ENCODE results near the gene ENGASE.
A peak's percentile ranks its signal among the peaks of the same experiment; 100 is the strongest.

Gene ENGASE, protein sequence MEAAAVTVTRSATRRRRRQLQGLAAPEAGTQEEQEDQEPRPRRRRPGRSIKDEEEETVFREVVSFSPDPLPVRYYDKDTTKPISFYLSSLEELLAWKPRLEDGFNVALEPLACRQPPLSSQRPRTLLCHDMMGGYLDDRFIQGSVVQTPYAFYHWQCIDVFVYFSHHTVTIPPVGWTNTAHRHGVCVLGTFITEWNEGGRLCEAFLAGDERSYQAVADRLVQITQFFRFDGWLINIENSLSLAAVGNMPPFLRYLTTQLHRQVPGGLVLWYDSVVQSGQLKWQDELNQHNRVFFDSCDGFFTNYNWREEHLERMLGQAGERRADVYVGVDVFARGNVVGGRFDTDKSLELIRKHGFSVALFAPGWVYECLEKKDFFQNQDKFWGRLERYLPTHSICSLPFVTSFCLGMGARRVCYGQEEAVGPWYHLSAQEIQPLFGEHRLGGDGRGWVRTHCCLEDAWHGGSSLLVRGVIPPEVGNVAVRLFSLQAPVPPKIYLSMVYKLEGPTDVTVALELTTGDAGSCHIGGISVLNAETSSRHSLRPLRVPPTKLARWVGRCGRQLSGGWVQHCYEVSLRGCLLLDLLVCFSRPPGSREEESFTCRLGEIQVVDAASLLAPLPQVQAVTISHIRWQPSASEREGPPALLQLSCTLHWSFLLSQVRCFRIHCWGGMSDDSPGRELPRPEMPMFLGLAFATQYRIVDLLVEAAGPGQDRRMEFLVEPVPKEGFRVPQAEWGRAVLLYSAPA

DNA sequence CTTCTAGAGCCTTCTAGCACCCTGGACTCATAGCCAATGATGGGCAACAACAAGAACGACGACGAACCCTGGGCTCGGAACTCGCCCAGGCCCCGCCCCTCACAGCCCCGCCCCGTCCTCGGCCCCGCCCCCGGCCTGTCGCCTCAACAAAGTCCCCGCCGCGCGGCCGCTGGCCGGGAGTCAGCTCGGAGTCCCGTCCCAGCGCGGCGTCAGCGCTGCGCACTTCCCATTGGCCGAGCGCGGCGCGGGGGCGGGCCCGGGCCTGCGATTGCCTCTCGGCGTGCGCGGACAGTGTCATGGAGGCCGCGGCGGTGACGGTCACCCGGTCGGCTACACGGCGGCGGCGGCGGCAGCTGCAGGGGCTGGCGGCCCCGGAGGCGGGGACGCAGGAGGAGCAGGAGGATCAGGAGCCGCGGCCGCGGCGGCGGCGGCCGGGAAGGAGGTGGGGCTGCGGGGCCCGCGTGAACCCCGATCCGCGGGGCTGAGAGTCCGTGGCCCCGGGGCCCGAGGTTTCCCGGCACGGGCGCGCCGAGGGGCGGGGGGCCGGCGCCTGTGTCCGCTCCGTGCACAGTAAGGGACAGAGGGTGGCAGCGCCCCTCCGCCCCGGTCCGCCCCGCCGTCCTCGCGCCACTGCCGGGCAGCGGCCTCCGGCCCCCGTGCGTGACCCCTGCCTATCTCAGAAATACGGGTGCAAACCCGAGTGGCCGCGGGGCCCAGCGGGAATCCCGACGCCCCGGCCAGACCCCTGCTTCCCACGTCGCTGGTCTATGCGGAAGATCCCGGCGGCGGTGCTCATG lies at the start of gene ENGASE:
Gene ENGASE (plus strand): TSS at position 176 of the 797 bp plus-strand sequence. CDS start 121 bp downstream, at position 297.
- peak within 1 kb of the TSS; percentile 72 for H3K4me3 ChIP-seq (replicated peaks; ENCODE audit: low read depth, low read length)
- DNase-seq (ENCODE audit: extremely low read depth, low read depth), result peak; percentile 33
- TF ChIP-seq CTCF (IDR thresholded peaks at IDR 0.05; ENCODE audit: low read depth, low read length, missing control alignments), result no peak

GRCh38 chr17:79024901-79025737 lies 49.5 kb upstream of the ENGASE start:
- DNase-seq (ENCODE audit: extremely low read depth, low read depth), result no peak
- TF ChIP-seq CTCF (IDR thresholded peaks at IDR 0.05; ENCODE audit: low read depth, low read length, missing control alignments), result no peak

DNA sequence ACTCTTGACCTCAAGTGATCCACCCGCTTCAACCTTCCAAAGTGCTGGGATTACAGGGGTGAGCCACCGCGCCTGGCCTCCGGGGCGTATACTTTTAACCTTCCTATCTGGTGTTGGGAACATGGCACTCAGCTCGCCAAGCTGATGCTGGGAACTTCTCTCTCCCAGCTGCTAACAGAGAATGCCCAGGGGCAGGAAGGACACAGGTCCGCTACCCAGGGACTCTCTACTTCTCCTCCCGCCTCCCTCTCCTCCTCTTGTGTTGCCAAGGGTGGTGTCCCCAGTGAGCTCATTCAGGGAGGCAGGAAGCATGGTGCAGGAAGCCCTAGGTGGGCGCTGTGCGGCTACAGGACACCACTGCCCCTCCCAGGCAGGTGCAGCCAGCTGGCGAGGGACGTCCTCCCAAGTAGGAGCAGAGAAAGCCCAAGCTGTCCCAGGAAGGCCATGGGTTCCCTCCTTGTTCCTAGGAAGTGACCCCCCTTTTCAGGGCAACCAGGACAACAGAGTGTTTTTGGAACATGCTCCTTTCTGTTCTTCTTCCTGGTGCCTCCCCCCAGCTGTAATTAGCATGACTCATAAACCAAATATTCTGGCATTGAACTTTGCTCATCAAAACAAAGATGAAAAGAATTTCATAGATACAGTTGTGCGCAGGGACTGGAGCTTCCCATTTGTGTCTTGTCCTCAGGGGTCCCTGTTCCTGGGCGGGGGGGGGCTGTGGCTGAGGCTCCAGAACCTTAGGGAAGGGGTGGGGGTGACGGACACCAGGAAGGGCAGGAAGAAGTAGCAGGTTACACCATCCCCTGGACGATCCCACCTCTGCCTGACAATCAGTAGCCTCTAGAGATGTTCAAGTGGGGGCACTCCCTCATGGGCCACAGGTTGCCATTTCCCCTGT lies 48.0 kb upstream of the ENGASE start:
- peak; percentile 72 for DNase-seq (ENCODE audit: extremely low read depth, low read depth)

More at GRCh38 chr17:79024901-79025737, 49.5 kb upstream of the ENGASE start:
- H3K4me3 ChIP-seq (replicated peaks; ENCODE audit: low read depth, low read length), result peak overlapping the region; percentile 54

DNA sequence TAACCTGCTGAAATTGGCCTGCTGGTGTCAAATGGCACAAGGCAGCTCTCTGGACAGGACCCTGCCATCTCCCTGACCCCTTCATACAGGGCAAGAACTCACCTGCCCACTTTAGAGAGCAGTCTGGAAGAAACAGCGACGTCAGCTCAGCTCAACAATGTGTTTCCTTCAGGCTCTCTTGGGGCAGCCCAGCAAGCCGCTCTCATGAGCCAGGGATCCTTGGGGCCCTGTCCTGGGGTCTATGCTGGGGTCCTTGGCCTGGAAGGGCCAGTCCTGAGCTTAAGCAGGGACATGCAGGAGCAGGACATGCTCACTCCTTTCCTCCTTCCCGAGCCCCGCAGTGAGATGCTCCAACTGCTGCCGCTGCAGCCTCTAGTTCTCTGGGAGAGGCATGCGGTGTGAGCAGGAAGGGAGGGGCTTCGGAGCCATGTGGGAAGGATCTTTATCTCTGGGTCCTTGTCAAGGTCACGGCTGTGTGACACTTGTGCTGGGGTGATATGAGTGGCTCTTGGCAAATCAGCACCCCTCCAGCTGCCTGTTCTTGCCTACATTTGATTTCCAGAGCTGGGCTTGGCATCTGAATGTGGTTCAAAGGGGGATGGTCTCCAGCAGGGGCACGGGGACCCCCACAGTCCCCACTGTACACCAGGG lies 47.2 kb upstream of the ENGASE start:
- no peak overlapping the region for H3K4me3 ChIP-seq (replicated peaks; ENCODE audit: low read depth, low read length)
- no peak for DNase-seq (ENCODE audit: extremely low read depth, low read depth)
- TF ChIP-seq CTCF (IDR thresholded peaks at IDR 0.05; ENCODE audit: low read depth, low read length, missing control alignments), result no peak

More for the DNA sequence above, 48.0 kb upstream of the ENGASE start:
- H3K4me3 ChIP-seq (replicated peaks; ENCODE audit: low read depth, low read length), result no peak overlapping the region
- TF ChIP-seq CTCF (IDR thresholded peaks at IDR 0.05; ENCODE audit: low read depth, low read length, missing control alignments), result no peak

GRCh38 chr17:79027925-79028491 lies 46.6 kb upstream of the ENGASE start:
- no peak overlapping the region for H3K4me3 ChIP-seq (replicated peaks; ENCODE audit: low read depth, low read length)
- DNase-seq (ENCODE audit: extremely low read depth, low read depth), result no peak
- TF ChIP-seq CTCF (IDR thresholded peaks at IDR 0.05; ENCODE audit: low read depth, low read length, missing control alignments), result no peak

All from HFF-Myc (cell line).